ENCODE data around the gene SLC32A1. TPM values are rescaled to one million over a fixed set of nuclear protein-coding genes. Genes with fewer than 3 reads are reported as not detected.
A peak's percentile ranks its signal among the peaks of the same experiment; 100 is the strongest.

SLC32A1 gene
- total and polyA plus RNA-seq, 2 of the 13 experiments (the other 11 are each of a cell fraction or from before 2014, with no cell fraction given): not detected

DNA sequence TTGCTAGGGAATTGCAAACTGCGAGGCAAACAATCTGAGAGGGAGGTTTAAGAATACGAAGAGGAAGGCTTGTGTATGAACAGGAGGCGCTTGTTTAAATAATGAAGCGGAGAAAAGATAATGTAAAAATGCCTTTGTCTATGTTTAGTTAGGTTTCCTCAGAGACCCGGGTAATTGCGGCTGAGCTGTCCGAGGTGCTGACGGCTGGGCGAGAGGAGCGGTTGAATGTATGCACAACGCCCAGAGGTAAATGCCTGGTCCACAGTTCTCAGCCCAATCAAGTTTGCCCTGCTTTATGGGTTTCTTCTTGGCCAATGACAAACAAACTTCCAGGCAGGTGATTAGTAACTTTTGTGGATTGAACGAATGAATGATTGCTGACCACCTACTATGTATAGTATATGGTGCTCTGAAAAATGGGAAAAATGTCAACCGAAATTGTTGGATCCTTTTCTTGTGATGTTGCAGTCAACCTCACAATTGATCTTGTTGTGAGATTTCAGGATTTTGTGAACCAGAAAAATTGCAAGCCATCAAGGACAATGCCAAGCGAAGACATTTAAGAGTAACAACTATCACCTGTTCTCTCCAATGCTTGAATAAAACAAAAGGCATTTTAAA is 38.3 kb upstream of the SLC32A1 start (continued):
- TF ChIP-seq TRAFD1 (CRISPR knock-in tag; IDR thresholded peaks at IDR 0.05; ENCODE audit: borderline replicate concordance) (peak; percentile 77; the same call in 1 of the 2 replicates), SMYD3 (CRISPR knock-in tag; IDR thresholded peaks at IDR 0.05) (peak; percentile 88; the same call in 1 of the 2 replicates), ZFP36L2 (CRISPR knock-in tag; IDR thresholded peaks at IDR 0.05) (peak; percentile 98), BHLHE40 (IDR thresholded peaks at IDR 0.05; ENCODE audit: low read length) (no peak), ZNF704 (CRISPR knock-in tag; IDR thresholded peaks at IDR 0.05; ENCODE audit: borderline replicate concordance) (peak; percentile 82; the same call in 1 of the 2 replicates), NR2C2 (CRISPR knock-in tag; IDR thresholded peaks at IDR 0.05; ENCODE audit: borderline replicate concordance) (peak; percentile 37; the same call in 1 of the 2 replicates), ZFP37 (CRISPR knock-in tag; IDR thresholded peaks at IDR 0.05; ENCODE audit: borderline replicate concordance) (peak; percentile 98), CREB3 (CRISPR knock-in tag; IDR thresholded peaks at IDR 0.05) (peak; percentile 96; the same call in 1 of the 2 replicates), ZBTB10 (CRISPR knock-in tag; IDR thresholded peaks at IDR 0.05; ENCODE audit: borderline replicate concordance) (peak; percentile 88; the same call in 1 of the 2 replicates), ZFP36L1 (CRISPR knock-in tag; IDR thresholded peaks at IDR 0.05) (peak; percentile 89), ESRRA (CRISPR knock-in tag; IDR thresholded peaks at IDR 0.05; ENCODE audit: low read depth) (no peak), BORCS8-MEF2B (CRISPR knock-in tag; IDR thresholded peaks at IDR 0.05) (peak; percentile 99), ZMYM2 (CRISPR knock-in tag; IDR thresholded peaks at IDR 0.05) (no peak), SMAD3 (CRISPR knock-in tag; IDR thresholded peaks at IDR 0.05) (peak; percentile 99), ZNF20 (CRISPR knock-in tag; IDR thresholded peaks at IDR 0.05) (peak; percentile 86; the same call in 1 of the 2 replicates), MIER2 (CRISPR knock-in tag; IDR thresholded peaks at IDR 0.05) (peak; percentile 100), FOSL2 (CRISPR knock-in tag; IDR thresholded peaks at IDR 0.05) (peak; percentile 78), ZNF12 (CRISPR knock-in tag; IDR thresholded peaks at IDR 0.05) (peak; percentile 89), NFKB2 (CRISPR knock-in tag; IDR thresholded peaks at IDR 0.05; ENCODE audit: borderline replicate concordance) (peak; percentile 91), TRIM24 (CRISPR knock-in tag; IDR thresholded peaks at IDR 0.05) (no peak), ZKSCAN5 (CRISPR knock-in tag; IDR thresholded peaks at IDR 0.05) (0 out of 2 replicates have a peak, but pooled peaks have one; percentile 42), NCOR1 (IDR thresholded peaks at IDR 0.05; ENCODE audit: borderline replicate concordance, low read length) (no peak), ZNF34 (CRISPR knock-in tag; IDR thresholded peaks at IDR 0.05; ENCODE audit: borderline replicate concordance) (0 out of 2 replicates have a peak, but pooled peaks have one; percentile 76), KDM5B (CRISPR knock-in tag; IDR thresholded peaks at IDR 0.05; ENCODE audit: borderline replicate concordance) (peak; percentile 79)
